ENCODE results near the gene PINK1.

DNA sequence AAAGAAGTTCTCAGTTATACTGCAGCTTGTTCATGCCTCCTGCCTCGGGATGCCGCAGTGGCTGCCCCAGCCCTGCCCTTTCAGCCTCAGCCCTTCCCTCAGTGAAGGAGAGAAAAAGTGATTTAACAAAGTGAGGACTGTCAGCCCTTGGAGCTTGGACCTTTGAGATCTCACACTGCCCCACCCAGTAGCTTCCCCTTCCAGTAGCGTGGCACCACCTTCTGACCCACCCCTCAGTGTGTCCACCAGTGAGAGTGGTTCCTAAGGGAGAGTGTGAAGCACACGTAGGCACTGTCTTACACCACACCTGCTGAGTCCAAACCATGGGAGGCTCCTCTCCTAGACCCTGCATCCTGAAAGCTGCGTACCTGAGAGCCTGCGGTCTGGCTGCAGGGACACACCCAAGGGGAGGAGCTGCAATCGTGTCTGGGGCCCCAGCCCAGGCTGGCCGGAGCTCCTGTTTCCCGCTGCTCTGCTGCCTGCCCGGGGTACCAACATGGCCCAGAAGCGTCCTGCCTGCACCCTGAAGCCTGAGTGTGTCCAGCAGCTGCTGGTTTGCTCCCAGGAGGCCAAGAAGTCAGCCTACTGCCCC lies 44.5 kb upstream of the PINK1 start, which contains the start of gene CDA:
- TF ChIP-seq, protein P1, sequence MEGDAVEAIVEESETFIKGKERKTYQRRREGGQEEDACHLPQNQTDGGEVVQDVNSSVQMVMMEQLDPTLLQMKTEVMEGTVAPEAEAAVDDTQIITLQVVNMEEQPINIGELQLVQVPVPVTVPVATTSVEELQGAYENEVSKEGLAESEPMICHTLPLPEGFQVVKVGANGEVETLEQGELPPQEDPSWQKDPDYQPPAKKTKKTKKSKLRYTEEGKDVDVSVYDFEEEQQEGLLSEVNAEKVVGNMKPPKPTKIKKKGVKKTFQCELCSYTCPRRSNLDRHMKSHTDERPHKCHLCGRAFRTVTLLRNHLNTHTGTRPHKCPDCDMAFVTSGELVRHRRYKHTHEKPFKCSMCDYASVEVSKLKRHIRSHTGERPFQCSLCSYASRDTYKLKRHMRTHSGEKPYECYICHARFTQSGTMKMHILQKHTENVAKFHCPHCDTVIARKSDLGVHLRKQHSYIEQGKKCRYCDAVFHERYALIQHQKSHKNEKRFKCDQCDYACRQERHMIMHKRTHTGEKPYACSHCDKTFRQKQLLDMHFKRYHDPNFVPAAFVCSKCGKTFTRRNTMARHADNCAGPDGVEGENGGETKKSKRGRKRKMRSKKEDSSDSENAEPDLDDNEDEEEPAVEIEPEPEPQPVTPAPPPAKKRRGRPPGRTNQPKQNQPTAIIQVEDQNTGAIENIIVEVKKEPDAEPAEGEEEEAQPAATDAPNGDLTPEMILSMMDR (IDR thresholded peaks at IDR 0.05), result no peak
- TF ChIP-seq FOXM1 (IDR thresholded peaks at IDR 0.05; ENCODE audit: low read depth), result no peak
- TF ChIP-seq, protein P2, sequence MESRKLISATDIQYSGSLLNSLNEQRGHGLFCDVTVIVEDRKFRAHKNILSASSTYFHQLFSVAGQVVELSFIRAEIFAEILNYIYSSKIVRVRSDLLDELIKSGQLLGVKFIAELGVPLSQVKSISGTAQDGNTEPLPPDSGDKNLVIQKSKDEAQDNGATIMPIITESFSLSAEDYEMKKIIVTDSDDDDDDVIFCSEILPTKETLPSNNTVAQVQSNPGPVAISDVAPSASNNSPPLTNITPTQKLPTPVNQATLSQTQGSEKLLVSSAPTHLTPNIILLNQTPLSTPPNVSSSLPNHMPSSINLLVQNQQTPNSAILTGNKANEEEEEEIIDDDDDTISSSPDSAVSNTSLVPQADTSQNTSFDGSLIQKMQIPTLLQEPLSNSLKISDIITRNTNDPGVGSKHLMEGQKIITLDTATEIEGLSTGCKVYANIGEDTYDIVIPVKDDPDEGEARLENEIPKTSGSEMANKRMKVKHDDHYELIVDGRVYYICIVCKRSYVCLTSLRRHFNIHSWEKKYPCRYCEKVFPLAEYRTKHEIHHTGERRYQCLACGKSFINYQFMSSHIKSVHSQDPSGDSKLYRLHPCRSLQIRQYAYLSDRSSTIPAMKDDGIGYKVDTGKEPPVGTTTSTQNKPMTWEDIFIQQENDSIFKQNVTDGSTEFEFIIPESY (IDR thresholded peaks at IDR 0.05; ENCODE audit: borderline replicate concordance, low read depth), result no peak
